Activated CD8-positive, alpha-beta memory T cell treated with anti-CD3 and anti-CD28 coated beads, Interleukin-2, amount 50 U/mL, for 48 hours (primary cell): ENCODE measurements around the gene UBE3D.
"Not testable (repeated sequence)": the region's sequence is repeated elsewhere in the genome, so short reads cannot be mapped to it uniquely, and the experiment has no call there.

ENCODE experiments used
- DNase-seq: peaks from one replicate; pipeline ENCODE4 v3.0.0-alpha.2; 2020

Gene UBE3D

GRCh38 chr6:83053678-83054077 lies 12.0 kb downstream of the UBE3D start:
- DNase-seq, result no peak

- DNase-seq, result no peak
These were observed 14.1 kb downstream of the UBE3D start for GRCh38 chr6:83051377-83052172.

- DNase-seq, result no peak
These were observed 18.4 kb downstream of the UBE3D start for GRCh38 chr6:83047065-83047754.

- no peak for DNase-seq
These were observed 21.4 kb downstream of the UBE3D start for GRCh38 chr6:83044091-83044768.

GRCh38 chr6:83042467-83043053 lies 23.1 kb downstream of the UBE3D start:
- no peak for DNase-seq

- no peak for DNase-seq
These were observed 27.4 kb downstream of the UBE3D start for GRCh38 chr6:83038246-83038645.

GRCh38 chr6:83031689-83032088 lies 34.0 kb downstream of the UBE3D start:
- no peak for DNase-seq

- DNase-seq, result no peak
These were observed 45.9 kb downstream of the UBE3D start for GRCh38 chr6:83019741-83020140.

- DNase-seq, result not testable (repeated sequence)
These were observed 54.5 kb downstream of the UBE3D start for GRCh38 chr6:83011131-83011530.

GRCh38 chr6:83008626-83009025 lies 57.0 kb downstream of the UBE3D start:
- DNase-seq, result no peak

- no peak for DNase-seq
These were observed 59.3 kb downstream of the UBE3D start for GRCh38 chr6:83006270-83006905.

- no peak for DNase-seq
These were observed 69.5 kb downstream of the UBE3D start for GRCh38 chr6:82996156-82996555.

- DNase-seq, result no peak
These were observed 70.6 kb downstream of the UBE3D start for GRCh38 chr6:82995066-82995465.

GRCh38 chr6:82989736-82990290 lies 75.8 kb downstream of the UBE3D start:
- DNase-seq, result no peak

GRCh38 chr6:82988930-82989351 lies 76.7 kb downstream of the UBE3D start:
- no peak for DNase-seq

- DNase-seq, result no peak
These were observed 77.7 kb downstream of the UBE3D start for GRCh38 chr6:82987951-82988350.

- DNase-seq, result no peak
These were observed 78.2 kb downstream of the UBE3D start for GRCh38 chr6:82987416-82987815.

GRCh38 chr6:82984720-82985119 lies 80.9 kb downstream of the UBE3D start:
- no peak for DNase-seq

- no peak for DNase-seq
These were observed 85.6 kb downstream of the UBE3D start for GRCh38 chr6:82980086-82980485.

GRCh38 chr6:82979657-82980056 lies 86.0 kb downstream of the UBE3D start:
- DNase-seq, result no peak

GRCh38 chr6:82978362-82978945 lies 87.2 kb downstream of the UBE3D start:
- DNase-seq, result no peak

GRCh38 chr6:82976179-82976578 lies 89.5 kb downstream of the UBE3D start:
- no peak for DNase-seq
